ENCODE measurements around the gene MAP3K14. TPM values are rescaled to one million over a fixed set of nuclear protein-coding genes. Genes with fewer than 3 reads are reported as not detected.
A peak's percentile ranks its signal among the peaks of the same experiment; 100 is the strongest.
"Not testable (repeated sequence)": the region's sequence is repeated elsewhere in the genome, so short reads cannot be mapped to it uniquely, and the experiment has no call there.

The MAP3K14 gene
- total RNA-seq, 6 experiments from 2014 or later = 5.6 to 8.8 (median 6.6) TPM

DNA sequence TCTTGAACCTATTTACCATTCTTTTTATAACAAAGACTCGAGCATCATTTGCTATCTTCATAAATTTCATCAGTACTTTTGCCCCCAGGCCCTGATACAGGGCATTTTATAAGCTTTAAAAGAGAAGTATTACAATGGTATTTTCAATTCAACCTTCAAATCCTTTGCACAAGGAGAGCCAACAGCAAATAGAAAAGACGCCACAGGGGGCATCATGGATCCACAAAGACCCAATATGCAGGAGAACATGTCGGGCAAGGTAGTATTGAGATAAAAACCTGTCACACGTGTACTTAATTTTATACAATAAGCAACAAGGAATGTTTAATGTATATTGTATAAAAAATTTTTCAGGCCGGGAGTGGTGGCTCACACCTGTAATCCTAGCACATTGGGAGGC, 10.2 kb downstream of the MAP3K14 start:
- no peak overlapping the region for H3K4me3 Mint-ChIP-seq
- H3K4me1 Mint-ChIP-seq (ENCODE audit: low read depth) = peaks cover 74% of the 10 kb centered on the region
- TF ChIP-seq, protein P1, sequence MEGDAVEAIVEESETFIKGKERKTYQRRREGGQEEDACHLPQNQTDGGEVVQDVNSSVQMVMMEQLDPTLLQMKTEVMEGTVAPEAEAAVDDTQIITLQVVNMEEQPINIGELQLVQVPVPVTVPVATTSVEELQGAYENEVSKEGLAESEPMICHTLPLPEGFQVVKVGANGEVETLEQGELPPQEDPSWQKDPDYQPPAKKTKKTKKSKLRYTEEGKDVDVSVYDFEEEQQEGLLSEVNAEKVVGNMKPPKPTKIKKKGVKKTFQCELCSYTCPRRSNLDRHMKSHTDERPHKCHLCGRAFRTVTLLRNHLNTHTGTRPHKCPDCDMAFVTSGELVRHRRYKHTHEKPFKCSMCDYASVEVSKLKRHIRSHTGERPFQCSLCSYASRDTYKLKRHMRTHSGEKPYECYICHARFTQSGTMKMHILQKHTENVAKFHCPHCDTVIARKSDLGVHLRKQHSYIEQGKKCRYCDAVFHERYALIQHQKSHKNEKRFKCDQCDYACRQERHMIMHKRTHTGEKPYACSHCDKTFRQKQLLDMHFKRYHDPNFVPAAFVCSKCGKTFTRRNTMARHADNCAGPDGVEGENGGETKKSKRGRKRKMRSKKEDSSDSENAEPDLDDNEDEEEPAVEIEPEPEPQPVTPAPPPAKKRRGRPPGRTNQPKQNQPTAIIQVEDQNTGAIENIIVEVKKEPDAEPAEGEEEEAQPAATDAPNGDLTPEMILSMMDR (IDR thresholded peaks at IDR 0.05) = peak; percentile 41; the same call in 1 of the 2 replicates
- peak overlapping the region; percentile 98; the same call in 1 of the 2 replicates for H3K27ac Mint-ChIP-seq
- no peaks in the 10 kb centered on the region for H3K27me3 Mint-ChIP-seq (ENCODE audit: insufficient read depth)
- no peak for DNase-seq
- peaks cover 26% of the 10 kb centered on the region for H3K36me3 Mint-ChIP-seq (ENCODE audit: low read depth)
- H3K9me3 Mint-ChIP-seq = no peaks in the 10 kb centered on the region

DNA sequence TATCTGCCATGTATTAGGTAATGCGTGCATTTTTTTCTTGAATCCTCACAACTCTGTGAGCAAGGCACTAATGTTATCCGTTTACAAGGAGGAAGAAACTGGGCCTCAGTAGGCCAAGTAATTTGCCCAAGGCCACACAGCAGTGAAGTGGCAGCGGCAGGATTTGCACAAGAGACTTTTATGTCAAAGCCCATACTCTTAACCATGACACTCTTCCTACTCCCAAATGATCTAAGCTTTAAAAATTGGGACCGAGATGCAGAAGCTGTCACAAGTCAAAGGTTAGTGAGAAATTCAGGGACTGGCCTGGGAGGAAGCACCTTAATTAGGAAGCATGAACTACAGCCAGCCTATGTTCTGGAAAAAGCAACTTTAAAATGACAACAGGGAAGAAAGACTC, 10.7 kb downstream of the MAP3K14 start:
- Mint-ChIP-seq H3K4me1 (ENCODE audit: low read depth) (peaks cover 69% of the 10 kb centered on the region), H3K27me3 (ENCODE audit: insufficient read depth) (no peaks in the 10 kb centered on the region), H3K9me3 (no peaks in the 10 kb centered on the region), H3K36me3 (ENCODE audit: low read depth) (peaks cover 24% of the 10 kb centered on the region), H3K4me3 (peak overlapping the region; percentile 17; the same call in 1 of the 2 replicates), H3K27ac (peak overlapping the region; percentile 98)
- TF ChIP-seq, protein P1 (IDR thresholded peaks at IDR 0.05) = no peak
- no peak for DNase-seq

DNA sequence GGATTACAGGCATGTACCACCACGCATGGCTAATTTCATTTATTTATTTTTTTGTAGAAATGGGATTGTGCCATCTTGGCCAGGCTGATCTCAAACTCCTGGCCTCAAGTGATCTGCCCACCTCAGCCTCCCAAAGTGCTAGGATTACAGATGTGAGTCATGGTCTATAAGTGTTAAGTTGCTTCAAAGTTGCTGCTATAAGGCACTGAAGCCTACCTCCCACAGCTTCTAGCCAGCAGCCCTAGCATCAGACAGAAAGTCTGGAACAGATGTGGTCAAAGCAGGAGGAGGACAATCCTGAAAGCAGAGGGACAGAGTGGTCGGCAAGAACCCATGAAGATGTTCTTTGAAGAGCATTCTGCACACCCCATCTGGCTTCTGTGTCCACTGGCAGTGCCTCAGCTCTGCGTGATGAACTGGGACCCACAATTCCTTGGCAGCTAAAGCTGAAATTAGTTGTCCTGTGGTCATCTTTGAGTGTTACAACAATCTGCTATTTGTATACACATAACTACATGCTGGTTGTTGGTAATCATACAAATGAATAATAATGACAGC, 11.2 kb downstream of the MAP3K14 start:
- Mint-ChIP-seq H3K36me3 (ENCODE audit: low read depth) (peaks cover 20% of the 10 kb centered on the region), H3K27ac (peak overlapping the region; percentile 98), H3K4me1 (ENCODE audit: low read depth) (peaks cover 66% of the 10 kb centered on the region), H3K27me3 (ENCODE audit: insufficient read depth) (no peaks in the 10 kb centered on the region), H3K9me3 (no peaks in the 10 kb centered on the region), H3K4me3 (peak overlapping the region; percentile 26; the same call in 1 of the 2 replicates)
- peak; percentile 47 for DNase-seq
- TF ChIP-seq, protein P1 (IDR thresholded peaks at IDR 0.05) = no peak

DNA sequence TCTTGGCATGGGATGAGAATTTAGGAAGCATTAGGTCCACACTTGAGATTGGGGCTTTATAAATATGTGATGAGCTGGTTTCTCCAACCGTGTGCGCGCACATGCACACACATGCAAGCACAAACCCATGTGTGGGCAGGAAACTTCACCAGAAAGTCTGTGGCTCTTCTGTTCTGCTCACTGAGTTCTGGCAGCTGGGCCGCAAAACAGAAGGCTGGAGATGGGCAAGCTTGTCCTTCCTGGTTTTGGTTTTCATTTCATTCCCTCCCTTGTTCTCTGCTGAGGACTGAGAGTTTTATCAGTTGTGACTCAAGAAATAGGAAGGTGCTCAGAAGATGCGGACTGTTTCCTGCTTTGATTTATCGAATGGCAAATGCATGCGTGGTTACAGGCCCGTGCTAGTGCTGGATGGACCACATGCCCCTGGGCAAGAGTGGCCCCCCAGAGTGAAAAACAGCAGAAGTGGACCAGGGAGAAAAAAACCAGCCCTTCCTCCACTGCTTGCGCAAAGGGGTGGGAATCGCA, 14.1 kb downstream of the MAP3K14 start:
- H3K9me3 Mint-ChIP-seq = no peaks in the 10 kb centered on the region
- peak; percentile 71 for DNase-seq
- peak overlapping the region; percentile 74 for H3K4me3 Mint-ChIP-seq
- H3K27me3 Mint-ChIP-seq (ENCODE audit: insufficient read depth) = no peaks in the 10 kb centered on the region
- peaks cover 20% of the 10 kb centered on the region; the same call in 1 of the 2 replicates for H3K36me3 Mint-ChIP-seq (ENCODE audit: low read depth)
- TF ChIP-seq, protein P1 (IDR thresholded peaks at IDR 0.05) = no peak
- H3K4me1 Mint-ChIP-seq (ENCODE audit: low read depth) = peaks cover 75% of the 10 kb centered on the region
- peak overlapping the region; percentile 92 for H3K27ac Mint-ChIP-seq

DNA sequence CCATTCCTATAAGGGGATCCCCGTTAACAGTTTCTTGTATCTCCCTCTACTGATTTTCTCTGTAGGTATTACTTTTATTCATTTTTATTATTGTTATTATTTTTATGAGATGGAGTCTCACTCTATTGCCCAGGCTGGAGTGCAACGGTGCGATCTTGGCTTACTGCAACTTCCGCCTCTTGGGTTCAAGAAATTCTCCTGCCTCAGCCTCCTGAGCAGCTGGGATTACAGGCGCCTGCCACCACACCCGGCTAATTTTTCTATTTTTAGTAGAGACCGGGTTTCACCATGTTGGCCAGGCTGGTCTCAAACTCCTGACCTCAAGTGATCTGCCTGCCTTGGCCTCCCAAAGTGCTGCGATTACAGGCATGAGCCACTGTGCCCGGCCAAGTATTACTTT, 14.6 kb downstream of the MAP3K14 start:
- Mint-ChIP-seq H3K36me3 (ENCODE audit: low read depth) (peaks cover 22% of the 10 kb centered on the region), H3K27ac (peak overlapping the region; percentile 92), H3K4me1 (ENCODE audit: low read depth) (peaks cover 74% of the 10 kb centered on the region), H3K4me3 (peak overlapping the region; percentile 74)
- DNase-seq; H3K27me3 Mint-ChIP-seq (ENCODE audit: insufficient read depth); H3K9me3 Mint-ChIP-seq: not testable (repeated sequence)

DNA sequence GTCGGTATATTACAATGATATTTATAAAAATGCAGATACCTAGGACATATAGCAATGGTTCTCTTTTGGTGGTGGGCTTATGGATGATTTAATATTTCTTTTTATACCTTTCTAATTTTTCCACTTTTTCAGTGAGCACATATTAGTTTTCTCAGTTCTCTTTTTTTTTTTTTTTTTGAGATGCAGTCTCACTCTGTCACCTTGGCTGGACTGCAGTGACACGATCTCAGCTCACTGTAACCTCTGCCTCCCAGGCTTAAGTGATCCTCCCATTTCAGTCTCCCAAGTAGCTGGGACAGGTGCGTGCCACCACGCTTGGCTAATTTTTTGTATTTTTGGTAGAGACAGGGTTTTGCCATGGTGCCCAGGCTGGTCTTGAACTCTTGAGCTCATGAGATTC, 15.1 kb downstream of the MAP3K14 start:
- H3K4me1 Mint-ChIP-seq (ENCODE audit: low read depth) = peaks cover 74% of the 10 kb centered on the region

More for the DNA sequence above, 15.1 kb downstream of the MAP3K14 start:
- H3K27ac Mint-ChIP-seq = no peak overlapping the region; the same call in 1 of the 2 replicates
- H3K27me3 Mint-ChIP-seq (ENCODE audit: insufficient read depth) = no peaks in the 10 kb centered on the region
- no peak overlapping the region for H3K4me3 Mint-ChIP-seq
- peaks cover 28% of the 10 kb centered on the region for H3K36me3 Mint-ChIP-seq (ENCODE audit: low read depth)
- DNase-seq = no peak
- no peaks in the 10 kb centered on the region for H3K9me3 Mint-ChIP-seq
- TF ChIP-seq, protein P1 (IDR thresholded peaks at IDR 0.05) = no peak
